NCI-H146 (cell line): ENCODE measurements around the gene TMPO.
"Not testable (repeated sequence)": the region's sequence is repeated elsewhere in the genome, so short reads cannot be mapped to it uniquely, and the experiment has no call there.

Experiments
- DNase-seq: peaks from one replicate; lab custom pipeline; 2025; lab: John Stamatoyannopoulos, UW

The TMPO gene

GRCh38 chr12:98515287-98516110, at the start of gene TMPO:
Gene TMPO, plus strand, starts transcription at chr12:98515590. Its CDS starts 278 bp downstream, at chr12:98515868.
- DNase-seq = peak; percentile 94

DNA sequence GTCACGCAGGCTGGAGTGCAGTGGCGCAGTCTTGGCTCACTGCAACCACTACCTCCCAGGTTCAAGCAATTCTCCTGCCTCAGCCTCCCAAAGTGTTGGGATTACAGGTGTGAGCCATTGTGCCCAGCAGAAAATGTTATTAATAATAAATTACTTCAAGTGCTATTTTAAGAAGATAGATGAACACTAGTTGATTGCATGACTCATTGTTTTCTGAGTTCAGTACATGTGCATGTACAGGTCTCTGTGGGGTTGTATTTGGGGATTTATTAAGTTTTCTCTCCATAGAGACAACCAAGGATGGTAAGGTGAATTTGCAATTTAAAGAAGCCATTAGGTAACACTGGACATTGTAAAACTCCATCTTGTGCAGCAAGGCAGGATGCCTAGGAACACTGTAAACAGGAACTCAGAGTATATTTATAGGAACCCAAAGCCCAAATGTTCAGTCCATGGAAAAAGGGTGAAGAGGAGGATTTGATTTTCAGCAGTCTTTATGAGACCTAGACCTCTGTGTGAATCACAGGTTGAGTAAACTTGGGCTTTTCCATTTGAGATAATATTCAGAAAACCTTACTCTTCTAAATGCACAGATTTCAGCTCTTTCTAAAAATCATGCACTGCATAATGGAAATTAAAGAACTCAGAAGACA, 49.3 kb upstream of the TMPO start:
- no peak for DNase-seq

DNA sequence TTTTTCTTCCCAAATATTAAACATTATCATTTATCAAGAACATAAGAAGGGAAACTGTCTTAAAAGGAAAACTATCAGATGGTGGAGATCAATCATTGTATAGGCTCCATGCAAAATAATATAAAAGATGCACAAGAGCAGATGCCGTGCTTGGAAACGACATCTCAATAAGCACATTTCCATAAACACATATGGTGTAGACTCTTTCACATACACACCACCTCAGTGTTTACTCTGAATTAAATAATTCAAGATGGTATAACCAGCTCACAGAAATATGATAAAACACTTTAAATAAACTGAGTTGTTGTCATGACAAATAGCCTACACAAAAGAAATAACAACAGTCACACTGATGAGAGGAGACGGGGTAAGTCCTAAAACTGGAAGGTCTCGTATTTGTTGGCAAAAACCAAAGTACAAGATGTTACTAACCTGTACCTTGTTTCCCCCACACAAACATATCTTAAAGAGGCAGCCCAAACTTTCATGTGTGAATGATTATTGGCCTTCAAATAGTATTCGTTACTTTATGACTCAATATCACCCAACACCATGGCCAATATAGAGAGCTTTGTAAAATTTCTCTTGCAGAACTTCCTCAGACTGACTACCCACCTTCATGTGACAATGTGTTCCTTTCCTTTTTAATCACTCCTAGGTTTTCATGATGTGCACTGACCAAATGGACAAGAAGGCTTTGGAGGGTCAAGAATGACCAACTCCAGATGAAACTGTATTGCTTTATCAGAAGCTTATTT, 48.6 kb upstream of the TMPO start:
- DNase-seq = no peak

DNA sequence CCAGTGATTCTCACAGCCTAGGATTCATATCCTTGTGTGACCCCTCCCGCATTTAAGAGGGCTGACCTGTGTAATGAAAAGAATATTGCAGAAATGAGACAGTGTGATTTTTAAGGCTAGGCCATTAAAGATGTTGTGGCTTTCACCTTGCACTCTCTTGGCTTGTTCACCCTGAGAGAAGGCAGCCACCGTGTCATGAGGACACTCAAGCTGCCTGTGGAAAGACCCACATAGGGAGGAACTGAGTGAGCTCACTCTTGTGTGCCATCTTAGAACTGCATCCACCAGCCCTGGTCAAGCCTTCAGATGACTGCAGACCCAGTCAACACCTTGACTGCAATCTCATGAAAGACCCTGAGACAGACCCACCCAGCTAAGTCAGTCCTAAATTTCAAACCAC, 46.3 kb upstream of the TMPO start:
- no peak for DNase-seq

- no peak for DNase-seq
Measured at GRCh38 chr12:98470469-98471082, 44.8 kb upstream of the TMPO start.

- no peak for DNase-seq
Measured at GRCh38 chr12:98471085-98471484, 44.3 kb upstream of the TMPO start.

DNA sequence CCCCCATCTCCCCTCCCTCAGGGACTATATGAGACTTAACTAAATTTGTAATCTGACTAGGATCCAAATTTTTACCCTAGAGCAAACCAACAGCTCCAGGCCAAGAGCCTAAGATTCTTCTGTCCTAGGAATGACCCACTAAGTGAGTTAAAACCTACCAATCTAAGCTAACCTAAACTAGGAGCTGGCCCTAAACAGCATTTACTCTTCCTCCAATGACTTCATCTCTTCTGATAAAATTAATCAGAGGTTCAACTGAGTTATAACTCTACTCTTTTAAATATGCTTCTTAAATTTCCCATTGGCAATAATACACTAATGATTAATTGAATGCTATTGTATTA, 39.9 kb upstream of the TMPO start:
- no peak for DNase-seq

DNA sequence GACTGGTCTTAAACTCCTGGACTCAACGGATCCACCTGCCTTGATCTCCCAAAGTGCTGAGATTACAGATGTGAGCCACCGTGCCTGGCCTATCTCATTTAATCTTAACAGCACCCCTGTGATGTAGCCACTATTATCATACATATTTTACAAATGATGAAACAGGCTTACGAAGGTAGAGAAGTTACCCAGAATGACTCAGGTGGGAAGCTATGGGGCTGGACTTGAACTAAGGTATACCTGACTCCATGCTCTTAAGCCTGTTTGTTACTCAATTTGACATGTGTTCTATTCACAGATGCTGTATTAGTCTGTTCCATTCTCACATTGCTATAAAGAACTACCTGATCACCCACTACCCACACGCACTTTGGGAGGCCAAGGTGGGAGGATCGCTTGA, 36.8 kb upstream of the TMPO start:
- DNase-seq = no peak

DNA sequence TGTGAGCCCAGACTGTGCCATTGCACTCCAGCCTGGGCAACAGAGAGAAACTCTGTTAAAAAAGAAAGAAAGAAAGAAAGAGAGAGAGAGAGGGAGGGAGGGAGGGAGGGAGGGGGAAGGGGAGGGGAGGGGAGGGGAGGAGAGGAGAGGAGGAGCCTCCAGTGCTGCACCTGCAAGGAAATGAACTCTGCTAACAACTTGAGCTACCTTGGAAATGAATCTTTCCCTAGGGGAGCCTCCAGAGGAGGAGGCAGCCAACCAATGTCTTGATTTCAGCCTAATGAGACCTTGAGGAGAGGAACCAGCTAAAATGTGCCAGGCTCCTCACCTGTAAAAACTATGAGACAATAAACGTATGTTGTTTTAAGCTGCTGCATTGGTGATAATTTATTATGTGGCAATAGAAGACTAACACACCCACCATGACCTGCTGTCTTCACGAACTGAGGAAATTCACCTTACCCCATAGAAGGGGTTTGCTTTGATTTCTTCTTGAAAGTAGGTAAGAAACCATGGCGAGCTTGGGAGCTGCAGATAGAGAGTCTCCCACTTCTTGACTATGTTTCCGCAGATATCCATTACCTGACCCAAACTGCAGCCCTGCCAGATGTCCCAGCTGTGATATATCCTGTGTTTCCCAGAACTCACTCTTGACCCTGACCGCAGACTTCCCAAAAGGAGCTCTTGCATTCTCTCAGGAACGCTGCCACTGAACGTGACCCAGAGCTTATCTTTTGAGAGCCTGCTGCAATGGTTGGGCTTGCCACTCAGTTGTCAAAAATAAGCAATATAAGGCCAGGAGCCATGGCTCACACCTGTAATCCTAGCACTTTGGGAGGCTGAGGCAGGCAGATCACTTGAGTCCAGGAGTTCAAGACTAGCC, 31.5 kb upstream of the TMPO start:
- DNase-seq = no peak

GRCh38 chr12:98485792-98486340, 29.5 kb upstream of the TMPO start:
- DNase-seq = no peak

- not testable (repeated sequence) for DNase-seq
Measured at GRCh38 chr12:98488416-98488815, 27.0 kb upstream of the TMPO start.

- DNase-seq = no peak
Measured at GRCh38 chr12:98489176-98489575, 26.2 kb upstream of the TMPO start.

- peak; percentile 92 for DNase-seq
Measured at GRCh38 chr12:98490501-98491453, 24.6 kb upstream of the TMPO start.

DNA sequence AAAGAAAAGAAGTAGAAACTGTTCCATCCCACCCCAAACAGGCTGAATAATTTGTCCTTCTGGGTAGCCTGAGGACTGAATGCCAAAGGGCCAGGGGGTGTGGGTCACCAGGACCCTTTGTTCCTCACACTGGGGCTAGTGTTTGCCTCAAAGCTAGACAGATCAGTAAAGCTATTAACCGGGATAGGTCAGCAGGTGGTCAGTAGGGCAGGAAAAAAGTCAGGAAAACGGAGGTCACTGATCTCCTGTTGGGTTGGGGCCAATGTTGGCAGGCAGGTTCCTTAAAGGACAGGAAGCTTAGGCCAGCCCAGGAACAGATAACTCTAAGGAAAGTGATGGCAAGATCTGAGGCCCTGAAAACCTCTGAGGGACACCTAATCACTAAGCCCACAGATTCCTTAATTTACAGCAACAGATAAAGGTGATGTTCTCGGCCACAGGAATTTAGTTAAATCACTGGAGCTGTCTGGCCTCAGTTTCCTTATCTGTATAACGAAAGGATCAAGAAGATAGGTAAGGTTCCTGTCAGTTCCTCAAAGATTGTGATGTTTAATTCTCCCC, 22.7 kb upstream of the TMPO start:
- DNase-seq = peak; percentile 49

GRCh38 chr12:98501266-98501629, 14.1 kb upstream of the TMPO start:
- not testable (repeated sequence) for DNase-seq

- peak; percentile 90 for DNase-seq
Measured at GRCh38 chr12:98503342-98503591, 12.1 kb upstream of the TMPO start.

DNA sequence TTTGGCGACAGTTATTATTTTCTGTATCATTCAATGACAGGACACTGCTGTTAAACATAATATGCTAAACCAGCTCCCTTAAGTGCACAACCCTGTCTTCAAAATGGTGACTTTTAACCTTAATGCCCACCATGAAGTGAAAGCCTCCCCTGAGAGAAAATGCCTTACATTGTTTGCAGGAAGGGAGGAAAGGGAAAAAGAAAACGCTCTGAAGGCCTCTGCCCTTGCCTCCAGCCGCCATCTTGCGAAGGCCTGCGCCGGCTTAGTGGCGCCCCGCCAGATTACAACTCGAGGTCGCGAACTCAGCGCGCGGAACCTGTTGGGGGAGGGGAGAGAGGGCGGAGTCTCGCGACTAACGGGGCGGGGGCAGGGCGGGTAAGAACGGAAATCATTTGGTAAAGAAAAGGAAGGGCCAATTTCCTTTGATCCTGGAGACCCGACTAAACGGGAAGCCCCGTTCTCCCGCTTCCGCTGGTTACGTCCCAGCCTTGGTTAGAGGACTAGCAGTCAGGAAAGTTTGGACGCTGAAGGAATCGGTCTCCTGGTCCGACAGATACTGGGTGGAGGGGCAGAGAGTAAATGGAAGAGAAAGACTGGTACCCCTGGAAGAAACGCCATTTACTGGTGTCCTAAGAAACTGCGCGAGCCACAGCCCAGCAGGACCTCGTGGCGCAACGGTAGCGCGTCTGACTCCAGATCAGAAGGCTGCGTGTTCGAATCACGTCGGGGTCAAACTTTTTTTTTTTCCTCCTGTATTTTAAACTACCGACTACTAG, 11.6 kb upstream of the TMPO start:
- peak; percentile 94 for DNase-seq

GRCh38 chr12:98504368-98504617, 11.1 kb upstream of the TMPO start:
- no peak for DNase-seq

GRCh38 chr12:98509063-98509462, 6.3 kb upstream of the TMPO start:
- no peak for DNase-seq

DNA sequence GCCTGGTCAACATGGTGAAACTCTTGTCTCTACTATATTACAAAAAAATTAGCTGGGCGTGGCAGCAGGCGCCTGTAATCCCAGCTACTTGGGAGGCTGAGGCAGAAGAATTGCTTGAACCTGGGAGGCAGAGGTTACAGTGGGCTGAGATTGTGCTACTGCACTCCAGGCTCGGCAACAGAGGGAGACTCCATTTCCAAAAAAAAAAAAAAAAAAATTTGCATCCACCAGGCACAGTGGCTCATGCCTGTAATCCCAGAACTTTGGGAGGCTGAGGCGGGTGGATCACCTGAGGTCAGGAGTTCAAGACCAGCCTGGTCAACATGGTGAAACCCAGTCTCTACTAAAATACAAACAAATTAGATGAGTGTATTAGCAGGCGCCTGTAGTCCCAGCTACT, 3.6 kb upstream of the TMPO start:
- DNase-seq = not testable (repeated sequence)
